HepG2 (cell line): ENCODE data around the gene CEP131. TPM values are rescaled to one million over a fixed set of nuclear protein-coding genes. Genes with fewer than 3 reads are reported as not detected.

Experiments used
- ATF4 ChIP-seq, 2 experiments: fragments of 450-650 bp in 1 of 2; sonication (generic) in 1 of 2; formaldehyde crosslinking; IDR thresholded peaks; 2 replicates each; pipeline versions ENCODE4 v1.5.0 to v1.8.0; 2020 to 2022; ENCODE audit warnings: mild to moderate bottlenecking in 1 of 2, missing genetic modification reagents in 1 of 2
- HIVEP1 ChIP-seq: sonication (generic); formaldehyde crosslinking; IDR thresholded peaks from 2 replicates; pipeline ENCODE4 v1.4.0; 2020; ENCODE audit warnings: mild to moderate bottlenecking, missing genetic modification reagents
- HNRNPL ChIP-seq: fragments of 200-400 bp; formaldehyde crosslinking; IDR thresholded peaks from 2 replicates; pipeline ENCODE4 v1.6.1; 2017; ENCODE audit warnings: mild to moderate bottlenecking, low read depth, low read length
- PITX1 ChIP-seq: sonication (generic); formaldehyde crosslinking; IDR thresholded peaks from 2 replicates; pipeline ENCODE4 v1.5.1; 2020; ENCODE audit warnings: mild to moderate bottlenecking, missing genetic modification reagents
- TFAP4 ChIP-seq: sonication (generic); IDR thresholded peaks from 2 replicates; pipeline ENCODE4 v1.6.1; 2016; ENCODE audit warnings: low read depth, borderline replicate concordance
- ZNF512B ChIP-seq: sonication (generic); formaldehyde crosslinking; IDR thresholded peaks from 2 replicates; pipeline ENCODE4 v1.5.1; 2020; ENCODE audit warnings: missing genetic modification reagents, mild to moderate bottlenecking, borderline replicate concordance
- ZNF605 ChIP-seq: sonication (generic); formaldehyde crosslinking; IDR thresholded peaks from 2 replicates; pipeline ENCODE4 v1.8.0; 2022; ENCODE audit warnings: mild to moderate bottlenecking, missing genetic modification reagents
- ZNF776 ChIP-seq: sonication (generic); formaldehyde crosslinking; IDR thresholded peaks from 2 replicates; pipeline ENCODE4 v1.4.0; 2020; ENCODE audit warnings: mild to moderate bottlenecking, missing genetic modification reagents
- ZNF780A ChIP-seq: sonication (generic); formaldehyde crosslinking; IDR thresholded peaks from 2 replicates; pipeline ENCODE4 v1.8.0; 2022; ENCODE audit warnings: mild to moderate bottlenecking, missing genetic modification reagents, moderate library complexity
- polyA plus RNA-seq, 8 experiments: library from polyadenylated mRNA; depleted of rRNA in 3 of 8; stranded (reverse) in 7 of 8; unstranded in 1 of 8; fragments of >200 nt; fragmentation: Illumina TruSeq in 4 of 8; extraction: Trizol in 4 of 8; gene quantifications; 2 replicates each; pipeline versions ENCODE4 v1.2.1 to v1.2.3, GENCODE V29; 2011 to 2016; ENCODE audit warnings: low read depth in 4 of 8, missing spikeins in 1 of 8, mixed read lengths in 1 of 8; ENCODE audit not compliant: insufficient read depth in 1 of 8
- total RNA-seq, 5 experiments: library from RNA; depleted of rRNA; stranded (reverse); fragments of >200 nt; fragmentation: Illumina TruSeq; extraction: Trizol; gene quantifications; 2 replicates each; pipeline ENCODE4 v1.2.3, GENCODE V29; 2016; ENCODE audit warnings: low read depth in 1 of 5
- TF ChIP-seq, protein P1 (sequence below): sonication (generic); formaldehyde crosslinking; IDR thresholded peaks from 2 replicates; pipeline ENCODE4 v1.8.0; 2022; ENCODE audit warnings: missing genetic modification reagents, mild to moderate bottlenecking, moderate library complexity, borderline replicate concordance
- TF ChIP-seq, protein P2 (sequence below): sonication (generic); formaldehyde crosslinking; IDR thresholded peaks from 2 replicates; pipeline ENCODE4 v1.8.0; 2022; ENCODE audit warnings: mild to moderate bottlenecking, missing genetic modification reagents, moderate library complexity
- TF ChIP-seq, protein P3 (sequence below): sonication (generic); formaldehyde crosslinking; IDR thresholded peaks from 2 replicates; pipeline ENCODE4 v1.9.0; 2022; ENCODE audit warnings: low read depth, missing genetic modification reagents
- TF ChIP-seq, protein P4 (sequence below): sonication (generic); formaldehyde crosslinking; IDR thresholded peaks from 2 replicates; pipeline ENCODE4 v1.4.0; 2020; ENCODE audit warnings: mild to moderate bottlenecking, missing genetic modification reagents

The CEP131 gene
- total and polyA plus RNA-seq, 2 of the 13 experiments (the other 11 are each of a cell fraction or from before 2014, with no cell fraction given) = 5.0 to 16.8 TPM

DNA sequence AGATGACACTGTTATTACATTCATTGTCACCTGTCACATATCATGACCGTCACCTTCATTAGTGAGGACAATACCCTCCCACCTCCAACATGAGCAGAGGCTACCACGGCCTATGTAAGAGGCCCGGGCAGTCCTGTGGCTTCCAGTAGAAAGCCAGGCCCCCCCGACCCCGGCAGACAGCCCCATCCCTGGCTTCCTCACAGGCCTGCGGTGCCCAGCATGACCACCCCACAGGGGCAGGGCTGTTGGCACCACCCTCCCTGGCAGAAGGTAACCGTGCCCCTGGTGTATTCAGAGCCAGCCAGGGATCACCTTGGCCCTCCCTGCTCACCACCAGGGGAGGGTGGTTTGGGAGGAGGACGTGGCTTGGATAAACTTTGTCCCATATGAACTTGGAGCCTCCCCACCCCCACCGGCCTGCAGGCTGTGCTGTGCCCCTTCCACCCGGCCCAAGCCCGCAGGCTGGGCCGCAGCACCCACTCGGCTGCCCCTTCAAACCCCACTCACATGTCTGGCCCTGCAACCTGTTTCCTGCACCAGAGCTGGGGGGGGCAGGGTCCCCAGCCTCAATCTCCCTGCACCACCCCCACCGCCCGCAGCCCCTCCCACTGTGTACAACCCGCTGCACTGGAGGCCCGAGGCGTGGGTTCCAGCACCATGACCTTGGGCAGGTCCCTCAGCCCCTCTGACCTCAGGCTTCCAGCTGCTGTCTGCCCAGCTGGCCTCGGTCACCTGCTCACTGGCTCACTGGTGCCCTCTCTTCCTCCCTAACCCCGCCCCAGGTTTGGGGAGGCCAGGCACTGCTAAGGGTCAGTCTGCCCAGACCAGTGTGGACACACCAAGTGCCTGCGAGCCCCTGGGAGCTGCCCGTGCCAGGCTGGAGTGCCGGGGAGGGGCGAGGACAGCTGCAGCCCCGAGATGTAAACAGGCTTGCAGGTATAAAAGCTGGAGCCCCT lies 44.4 kb downstream of the CEP131 start (continued):
- TF ChIP-seq, protein P1, sequence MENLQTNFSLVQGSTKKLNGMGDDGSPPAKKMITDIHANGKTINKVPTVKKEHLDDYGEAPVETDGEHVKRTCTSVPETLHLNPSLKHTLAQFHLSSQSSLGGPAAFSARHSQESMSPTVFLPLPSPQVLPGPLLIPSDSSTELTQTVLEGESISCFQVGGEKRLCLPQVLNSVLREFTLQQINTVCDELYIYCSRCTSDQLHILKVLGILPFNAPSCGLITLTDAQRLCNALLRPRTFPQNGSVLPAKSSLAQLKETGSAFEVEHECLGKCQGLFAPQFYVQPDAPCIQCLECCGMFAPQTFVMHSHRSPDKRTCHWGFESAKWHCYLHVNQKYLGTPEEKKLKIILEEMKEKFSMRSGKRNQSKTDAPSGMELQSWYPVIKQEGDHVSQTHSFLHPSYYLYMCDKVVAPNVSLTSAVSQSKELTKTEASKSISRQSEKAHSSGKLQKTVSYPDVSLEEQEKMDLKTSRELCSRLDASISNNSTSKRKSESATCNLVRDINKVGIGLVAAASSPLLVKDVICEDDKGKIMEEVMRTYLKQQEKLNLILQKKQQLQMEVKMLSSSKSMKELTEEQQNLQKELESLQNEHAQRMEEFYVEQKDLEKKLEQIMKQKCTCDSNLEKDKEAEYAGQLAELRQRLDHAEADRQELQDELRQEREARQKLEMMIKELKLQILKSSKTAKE = peak; percentile 49; the same call in 1 of the 2 replicates
- TF ChIP-seq HIVEP1 (CRISPR knock-in tag) (peak; percentile 30; the same call in 1 of the 2 replicates), TFAP4 (peak; percentile 92), ZNF605 (peak; percentile 42; the same call in 1 of the 2 replicates), ZNF776 (CRISPR knock-in tag) (0 out of 2 replicates have a peak, but pooled peaks have one; percentile 26), ZNF512B (CRISPR knock-in tag) (no peak), HNRNPL (peak; percentile 56), ZNF780A (CRISPR knock-in tag) (0 out of 2 replicates have a peak, but pooled peaks have one; percentile 47), ATF4 (CRISPR knock-in tag; IDR thresholded peaks at IDR 0.05) (no peak), PITX1 (CRISPR knock-in tag) (peak; percentile 57; the same call in 1 of the 2 replicates)
- TF ChIP-seq, protein P2, sequence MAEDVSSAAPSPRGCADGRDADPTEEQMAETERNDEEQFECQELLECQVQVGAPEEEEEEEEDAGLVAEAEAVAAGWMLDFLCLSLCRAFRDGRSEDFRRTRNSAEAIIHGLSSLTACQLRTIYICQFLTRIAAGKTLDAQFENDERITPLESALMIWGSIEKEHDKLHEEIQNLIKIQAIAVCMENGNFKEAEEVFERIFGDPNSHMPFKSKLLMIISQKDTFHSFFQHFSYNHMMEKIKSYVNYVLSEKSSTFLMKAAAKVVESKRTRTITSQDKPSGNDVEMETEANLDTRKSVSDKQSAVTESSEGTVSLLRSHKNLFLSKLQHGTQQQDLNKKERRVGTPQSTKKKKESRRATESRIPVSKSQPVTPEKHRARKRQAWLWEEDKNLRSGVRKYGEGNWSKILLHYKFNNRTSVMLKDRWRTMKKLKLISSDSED = no peak
- TF ChIP-seq, protein P3, sequence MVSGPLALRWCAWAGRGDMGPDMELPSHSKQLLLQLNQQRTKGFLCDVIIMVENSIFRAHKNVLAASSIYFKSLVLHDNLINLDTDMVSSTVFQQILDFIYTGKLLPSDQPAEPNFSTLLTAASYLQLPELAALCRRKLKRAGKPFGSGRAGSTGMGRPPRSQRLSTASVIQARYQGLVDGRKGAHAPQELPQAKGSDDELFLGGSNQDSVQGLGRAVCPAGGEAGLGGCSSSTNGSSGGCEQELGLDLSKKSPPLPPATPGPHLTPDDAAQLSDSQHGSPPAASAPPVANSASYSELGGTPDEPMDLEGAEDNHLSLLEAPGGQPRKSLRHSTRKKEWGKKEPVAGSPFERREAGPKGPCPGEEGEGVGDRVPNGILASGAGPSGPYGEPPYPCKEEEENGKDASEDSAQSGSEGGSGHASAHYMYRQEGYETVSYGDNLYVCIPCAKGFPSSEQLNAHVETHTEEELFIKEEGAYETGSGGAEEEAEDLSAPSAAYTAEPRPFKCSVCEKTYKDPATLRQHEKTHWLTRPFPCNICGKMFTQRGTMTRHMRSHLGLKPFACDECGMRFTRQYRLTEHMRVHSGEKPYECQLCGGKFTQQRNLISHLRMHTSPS (CRISPR knock-in tag) = peak; percentile 77
- TF ChIP-seq, protein P4, sequence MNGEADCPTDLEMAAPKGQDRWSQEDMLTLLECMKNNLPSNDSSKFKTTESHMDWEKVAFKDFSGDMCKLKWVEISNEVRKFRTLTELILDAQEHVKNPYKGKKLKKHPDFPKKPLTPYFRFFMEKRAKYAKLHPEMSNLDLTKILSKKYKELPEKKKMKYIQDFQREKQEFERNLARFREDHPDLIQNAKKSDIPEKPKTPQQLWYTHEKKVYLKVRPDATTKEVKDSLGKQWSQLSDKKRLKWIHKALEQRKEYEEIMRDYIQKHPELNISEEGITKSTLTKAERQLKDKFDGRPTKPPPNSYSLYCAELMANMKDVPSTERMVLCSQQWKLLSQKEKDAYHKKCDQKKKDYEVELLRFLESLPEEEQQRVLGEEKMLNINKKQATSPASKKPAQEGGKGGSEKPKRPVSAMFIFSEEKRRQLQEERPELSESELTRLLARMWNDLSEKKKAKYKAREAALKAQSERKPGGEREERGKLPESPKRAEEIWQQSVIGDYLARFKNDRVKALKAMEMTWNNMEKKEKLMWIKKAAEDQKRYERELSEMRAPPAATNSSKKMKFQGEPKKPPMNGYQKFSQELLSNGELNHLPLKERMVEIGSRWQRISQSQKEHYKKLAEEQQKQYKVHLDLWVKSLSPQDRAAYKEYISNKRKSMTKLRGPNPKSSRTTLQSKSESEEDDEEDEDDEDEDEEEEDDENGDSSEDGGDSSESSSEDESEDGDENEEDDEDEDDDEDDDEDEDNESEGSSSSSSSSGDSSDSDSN (CRISPR knock-in tag) = peak; percentile 41; the same call in 1 of the 2 replicates
